ENCODE measurements around the gene PRKAG2.
"Not testable (repeated sequence)": the region's sequence is repeated elsewhere in the genome, so short reads cannot be mapped to it uniquely, and the experiment has no call there.

PRKAG2 gene

GRCh38 chr7:151801291-151801690 lies 75.6 kb downstream of the PRKAG2 start:
- DNase-seq (ENCODE audit: low read depth): no peak

- DNase-seq (ENCODE audit: low read depth): no peak
These were observed 76.1 kb downstream of the PRKAG2 start for GRCh38 chr7:151800861-151801260.

GRCh38 chr7:151800391-151800790 lies 76.5 kb downstream of the PRKAG2 start:
- no peak for DNase-seq (ENCODE audit: low read depth)

GRCh38 chr7:151799506-151799905 lies 77.4 kb downstream of the PRKAG2 start:
- DNase-seq (ENCODE audit: low read depth): no peak

GRCh38 chr7:151798851-151799448 lies 78.0 kb downstream of the PRKAG2 start:
- DNase-seq (ENCODE audit: low read depth): no peak

- not testable (repeated sequence) for DNase-seq (ENCODE audit: low read depth)
These were observed 79.1 kb downstream of the PRKAG2 start for GRCh38 chr7:151797667-151798307.

- DNase-seq (ENCODE audit: low read depth): no peak
These were observed 79.9 kb downstream of the PRKAG2 start for GRCh38 chr7:151796871-151797537.

GRCh38 chr7:151796091-151796870 lies 80.6 kb downstream of the PRKAG2 start:
- DNase-seq (ENCODE audit: low read depth): no peak

- DNase-seq (ENCODE audit: low read depth): peak; percentile 35
These were observed 81.6 kb downstream of the PRKAG2 start for GRCh38 chr7:151795168-151795811.

- DNase-seq (ENCODE audit: low read depth): no peak
These were observed 82.3 kb downstream of the PRKAG2 start for GRCh38 chr7:151794508-151795167.

- no peak for DNase-seq (ENCODE audit: low read depth)
These were observed 82.9 kb downstream of the PRKAG2 start for GRCh38 chr7:151793991-151794507.

GRCh38 chr7:151793531-151793951 lies 83.4 kb downstream of the PRKAG2 start:
- DNase-seq (ENCODE audit: low read depth): no peak

GRCh38 chr7:151792636-151793035 lies 84.3 kb downstream of the PRKAG2 start:
- no peak for DNase-seq (ENCODE audit: low read depth)

GRCh38 chr7:151792086-151792485 lies 84.8 kb downstream of the PRKAG2 start:
- no peak for DNase-seq (ENCODE audit: low read depth)

- DNase-seq (ENCODE audit: low read depth): no peak
These were observed 85.9 kb downstream of the PRKAG2 start for GRCh38 chr7:151790830-151791620.

- no peak for DNase-seq (ENCODE audit: low read depth)
These were observed 86.7 kb downstream of the PRKAG2 start for GRCh38 chr7:151790095-151790829.

GRCh38 chr7:151789380-151789947 lies 87.5 kb downstream of the PRKAG2 start:
- DNase-seq (ENCODE audit: low read depth): no peak

- DNase-seq (ENCODE audit: low read depth): no peak
These were observed 89.6 kb downstream of the PRKAG2 start for GRCh38 chr7:151787348-151787747.

GRCh38 chr7:151786936-151787335 lies 90.0 kb downstream of the PRKAG2 start:
- DNase-seq (ENCODE audit: low read depth): no peak
